ENCODE data around the gene BCL11B.

BCL11B gene

GRCh38 chr14:99309220-99309766, 37.3 kb upstream of the BCL11B start:
- Histone ChIP-seq H3K36me3 (ENCODE audit: low read length) (no peaks in the 10 kb centered on the region), H2AFZ (ENCODE audit: low read depth, low read length, severe bottlenecking) (no peak overlapping the region), H3K27me3 (ENCODE audit: low read length) (no peaks in the 10 kb centered on the region), H3K4me2 (ENCODE audit: low read depth, low read length, poor library complexity, severe bottlenecking) (no peak overlapping the region), H3K79me2 (ENCODE audit: insufficient read depth, low read length) (no peaks in the 10 kb centered on the region), H3K9me2 (replicated peaks; ENCODE audit: insufficient read depth, low read length) (no peaks in the 10 kb centered on the region), H3K4me3 (ENCODE audit: insufficient read depth, low read length, poor library complexity, severe bottlenecking) (no peak overlapping the region), H3F3A (ENCODE audit: insufficient read depth) (no peaks in the 10 kb centered on the region), H4K20me1 (ENCODE audit: low read depth, low read length) (no peaks in the 10 kb centered on the region), H3K9me3 (ENCODE audit: insufficient read depth, low read length) (no peaks in the 10 kb centered on the region), H3K9ac (ENCODE audit: low read length) (no peak overlapping the region), H3K27ac (ENCODE audit: low read depth, low read length) (no peak overlapping the region)
- no peak for TF ChIP-seq EZH2phosphoT487 (conservative IDR thresholded peaks at IDR 0.05; ENCODE audit: low read length)
- no peak for TF ChIP-seq CTCF (IDR thresholded peaks at IDR 0.05; ENCODE audit: insufficient read depth, low read length, poor library complexity, severe bottlenecking)

- H3K9me3 ChIP-seq (ENCODE audit: insufficient read depth, low read length): no peaks in the 10 kb centered on the region
- no peak overlapping the region for H2AFZ ChIP-seq (ENCODE audit: low read depth, low read length, severe bottlenecking)
- no peaks in the 10 kb centered on the region for H3F3A ChIP-seq (ENCODE audit: insufficient read depth)
Measured at GRCh38 chr14:99304208-99304607, 32.2 kb upstream of the BCL11B start.

GRCh38 chr14:99300190-99300589, 28.2 kb upstream of the BCL11B start:
- Histone ChIP-seq H3K4me3 (ENCODE audit: insufficient read depth, low read length, poor library complexity, severe bottlenecking) (no peak overlapping the region), H3K9me3 (ENCODE audit: insufficient read depth, low read length) (no peaks in the 10 kb centered on the region; the same call in 1 of the 2 replicates), H3F3A (ENCODE audit: insufficient read depth) (no peaks in the 10 kb centered on the region), H2AFZ (ENCODE audit: low read depth, low read length, severe bottlenecking) (no peak overlapping the region), H3K27ac (ENCODE audit: low read depth, low read length) (no peak overlapping the region), H3K27me3 (ENCODE audit: low read length) (no peaks in the 10 kb centered on the region), H3K4me2 (ENCODE audit: low read depth, low read length, poor library complexity, severe bottlenecking) (no peak overlapping the region), H4K20me1 (ENCODE audit: low read depth, low read length) (no peaks in the 10 kb centered on the region), H3K9me2 (replicated peaks; ENCODE audit: insufficient read depth, low read length) (no peaks in the 10 kb centered on the region), H3K79me2 (ENCODE audit: insufficient read depth, low read length) (no peaks in the 10 kb centered on the region), H3K9ac (ENCODE audit: low read length) (no peak overlapping the region), H3K36me3 (ENCODE audit: low read length) (no peaks in the 10 kb centered on the region)
- TF ChIP-seq EZH2phosphoT487 (conservative IDR thresholded peaks at IDR 0.05; ENCODE audit: low read length) (no peak), CTCF (IDR thresholded peaks at IDR 0.05; ENCODE audit: insufficient read depth, low read length, poor library complexity, severe bottlenecking) (no peak)

More at GRCh38 chr14:99304208-99304607, 32.2 kb upstream of the BCL11B start:
- Histone ChIP-seq H3K27ac (ENCODE audit: low read depth, low read length) (no peak overlapping the region), H3K27me3 (ENCODE audit: low read length) (no peaks in the 10 kb centered on the region), H3K4me3 (ENCODE audit: insufficient read depth, low read length, poor library complexity, severe bottlenecking) (no peak overlapping the region), H3K4me2 (ENCODE audit: low read depth, low read length, poor library complexity, severe bottlenecking) (no peak overlapping the region), H3K79me2 (ENCODE audit: insufficient read depth, low read length) (no peaks in the 10 kb centered on the region), H3K9me2 (replicated peaks; ENCODE audit: insufficient read depth, low read length) (no peaks in the 10 kb centered on the region), H3K9ac (ENCODE audit: low read length) (no peak overlapping the region), H4K20me1 (ENCODE audit: low read depth, low read length) (no peaks in the 10 kb centered on the region), H3K36me3 (ENCODE audit: low read length) (no peaks in the 10 kb centered on the region)
- TF ChIP-seq EZH2phosphoT487 (conservative IDR thresholded peaks at IDR 0.05; ENCODE audit: low read length): no peak
- TF ChIP-seq CTCF (IDR thresholded peaks at IDR 0.05; ENCODE audit: insufficient read depth, low read length, poor library complexity, severe bottlenecking): no peak

Data from SU-DHL-6 (cell line).